Stimulated activated CD4-positive, alpha-beta T cell treated with anti-CD3 and anti-CD28 coated beads, Interleukin-1b, Interleukin-23, amount 100 ng/mL, for 48 hours (primary cell): ENCODE measurements around the gene PPM1H.

Experiments used
- DNase-seq: peaks from one replicate; pipeline ENCODE4 v3.0.0-alpha.2; 2020

The PPM1H gene

GRCh38 chr12:62792236-62792870 is 142.6 kb downstream of the PPM1H start:
- no peak for DNase-seq

- DNase-seq, result no peak
Measured at GRCh38 chr12:62789851-62790250, 145.1 kb downstream of the PPM1H start.

- no peak for DNase-seq
Measured at GRCh38 chr12:62787611-62788010, 147.3 kb downstream of the PPM1H start.

GRCh38 chr12:62787023-62787422 is 147.9 kb downstream of the PPM1H start:
- DNase-seq, result no peak

- peak; percentile 8 for DNase-seq
Measured at GRCh38 chr12:62785941-62786559, 148.9 kb downstream of the PPM1H start.

- DNase-seq, result no peak
Measured at GRCh38 chr12:62784576-62784975, 150.4 kb downstream of the PPM1H start.

GRCh38 chr12:62783881-62784280 is 151.1 kb downstream of the PPM1H start:
- no peak for DNase-seq

GRCh38 chr12:62781136-62781880 is 153.6 kb downstream of the PPM1H start:
- DNase-seq, result no peak

- DNase-seq, result no peak
Measured at GRCh38 chr12:62779488-62779887, 155.5 kb downstream of the PPM1H start.

- no peak for DNase-seq
Measured at GRCh38 chr12:62778187-62778586, 156.8 kb downstream of the PPM1H start.

- no peak for DNase-seq
Measured at GRCh38 chr12:62776997-62777396, 158.0 kb downstream of the PPM1H start.

GRCh38 chr12:62776575-62776974 is 158.4 kb downstream of the PPM1H start:
- DNase-seq, result no peak

GRCh38 chr12:62774794-62775193 is 160.2 kb downstream of the PPM1H start:
- DNase-seq, result no peak

GRCh38 chr12:62772416-62772955 is 162.5 kb downstream of the PPM1H start:
- no peak for DNase-seq

- DNase-seq, result no peak
Measured at GRCh38 chr12:62771828-62772227, 163.1 kb downstream of the PPM1H start.

GRCh38 chr12:62770381-62770780 is 164.6 kb downstream of the PPM1H start:
- no peak for DNase-seq

GRCh38 chr12:62769076-62769619 is 165.8 kb downstream of the PPM1H start:
- DNase-seq, result no peak

GRCh38 chr12:62767946-62768345 is 167.0 kb downstream of the PPM1H start:
- peak; percentile 39 for DNase-seq

- DNase-seq, result no peak
Measured at GRCh38 chr12:62767496-62767895, 167.5 kb downstream of the PPM1H start.

GRCh38 chr12:62766496-62766895 is 168.5 kb downstream of the PPM1H start:
- no peak for DNase-seq

GRCh38 chr12:62763861-62764645 is 170.9 kb downstream of the PPM1H start:
- no peak for DNase-seq

- DNase-seq, result no peak
Measured at GRCh38 chr12:62763312-62763711, 171.6 kb downstream of the PPM1H start.

GRCh38 chr12:62762645-62763044 is 172.3 kb downstream of the PPM1H start:
- no peak for DNase-seq
